ENCODE results near the gene TMEM176B.
A peak's percentile ranks its signal among the peaks of the same experiment; 100 is the strongest.

TMEM176B gene

GRCh38 chr7:150766334-150766709 lies 33.8 kb downstream of the TMEM176B start:
- TF ChIP-seq, protein P1, sequence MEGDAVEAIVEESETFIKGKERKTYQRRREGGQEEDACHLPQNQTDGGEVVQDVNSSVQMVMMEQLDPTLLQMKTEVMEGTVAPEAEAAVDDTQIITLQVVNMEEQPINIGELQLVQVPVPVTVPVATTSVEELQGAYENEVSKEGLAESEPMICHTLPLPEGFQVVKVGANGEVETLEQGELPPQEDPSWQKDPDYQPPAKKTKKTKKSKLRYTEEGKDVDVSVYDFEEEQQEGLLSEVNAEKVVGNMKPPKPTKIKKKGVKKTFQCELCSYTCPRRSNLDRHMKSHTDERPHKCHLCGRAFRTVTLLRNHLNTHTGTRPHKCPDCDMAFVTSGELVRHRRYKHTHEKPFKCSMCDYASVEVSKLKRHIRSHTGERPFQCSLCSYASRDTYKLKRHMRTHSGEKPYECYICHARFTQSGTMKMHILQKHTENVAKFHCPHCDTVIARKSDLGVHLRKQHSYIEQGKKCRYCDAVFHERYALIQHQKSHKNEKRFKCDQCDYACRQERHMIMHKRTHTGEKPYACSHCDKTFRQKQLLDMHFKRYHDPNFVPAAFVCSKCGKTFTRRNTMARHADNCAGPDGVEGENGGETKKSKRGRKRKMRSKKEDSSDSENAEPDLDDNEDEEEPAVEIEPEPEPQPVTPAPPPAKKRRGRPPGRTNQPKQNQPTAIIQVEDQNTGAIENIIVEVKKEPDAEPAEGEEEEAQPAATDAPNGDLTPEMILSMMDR (conservative IDR thresholded peaks at IDR 0.05; ENCODE audit: control insufficient read depth, insufficient read depth, low read depth, low read length), result no peak
- no peak overlapping the region for H3K4me3 ChIP-seq (ENCODE audit: control insufficient read depth, low read depth, low read length)
- no peak for DNase-seq (ENCODE audit: low read depth)

- TF ChIP-seq, protein P1 (conservative IDR thresholded peaks at IDR 0.05; ENCODE audit: control insufficient read depth, insufficient read depth, low read depth, low read length), result no peak
- no peak for DNase-seq (ENCODE audit: low read depth)
- no peak overlapping the region for H3K4me3 ChIP-seq (ENCODE audit: control insufficient read depth, low read depth, low read length)
These were observed 40.7 kb downstream of the TMEM176B start for GRCh38 chr7:150759479-150759878.

- DNase-seq (ENCODE audit: low read depth), result peak; percentile 21
- TF ChIP-seq, protein P1 (conservative IDR thresholded peaks at IDR 0.05; ENCODE audit: control insufficient read depth, insufficient read depth, low read depth, low read length), result peak; percentile 31
- no peak overlapping the region for H3K4me3 ChIP-seq (ENCODE audit: control insufficient read depth, low read depth, low read length)
These were observed 43.3 kb downstream of the TMEM176B start for GRCh38 chr7:150756858-150757257.

DNA sequence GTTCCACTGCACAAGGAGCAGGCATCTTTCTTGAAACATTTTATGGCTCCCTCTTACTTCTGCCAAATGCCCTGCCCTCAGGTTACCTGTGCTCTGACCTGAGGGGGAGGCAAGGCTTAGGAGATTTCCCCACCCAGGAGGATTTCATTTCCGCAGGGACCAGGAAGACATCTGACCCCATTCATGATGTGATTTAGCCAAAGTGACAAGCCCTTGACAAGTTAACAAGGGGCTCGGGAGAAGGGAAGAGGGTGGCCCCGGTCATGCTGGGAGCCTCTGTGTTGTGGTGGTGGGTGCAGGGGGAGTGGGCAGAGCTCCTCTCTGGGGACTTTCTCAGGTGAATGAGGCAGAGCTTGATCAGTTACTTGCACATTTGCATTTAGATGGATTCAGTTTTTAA lies 44.0 kb downstream of the TMEM176B start:
- no peak for DNase-seq (ENCODE audit: low read depth)

DNA sequence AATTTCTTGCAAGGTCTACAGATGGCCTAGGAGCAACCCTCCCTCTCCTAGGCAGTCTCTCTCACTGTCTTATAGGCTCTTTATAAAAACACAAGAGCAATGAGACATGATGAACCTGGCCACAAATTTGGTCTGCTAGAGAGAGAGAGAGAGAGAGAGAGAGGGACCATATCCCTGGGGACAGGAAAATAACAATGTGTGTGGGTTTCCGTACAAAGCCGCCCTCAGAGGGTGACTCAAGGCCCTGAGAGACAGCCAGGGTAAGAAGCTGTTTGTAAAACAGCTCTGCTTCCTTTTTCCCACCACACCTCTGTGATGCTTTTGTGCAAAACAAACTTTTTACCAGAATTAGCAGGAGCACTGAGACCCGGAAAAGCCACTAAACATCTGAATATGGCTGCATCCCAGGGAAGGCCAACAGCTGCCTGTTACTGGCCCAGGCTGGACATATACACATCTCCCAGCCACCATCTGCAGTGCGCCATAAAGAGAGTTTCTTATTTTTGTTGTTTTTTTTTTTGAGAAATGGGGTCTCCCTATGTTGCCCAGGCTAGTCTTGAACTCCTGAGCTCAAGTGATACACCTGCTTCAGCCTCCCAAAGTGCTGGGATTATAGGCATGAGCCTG lies 44.6 kb downstream of the TMEM176B start:
- DNase-seq (ENCODE audit: low read depth), result peak; percentile 59
- TF ChIP-seq, protein P1 (conservative IDR thresholded peaks at IDR 0.05; ENCODE audit: control insufficient read depth, insufficient read depth, low read depth, low read length), result no peak
- no peak overlapping the region for H3K4me3 ChIP-seq (ENCODE audit: control insufficient read depth, low read depth, low read length)

More for the DNA sequence above, 44.0 kb downstream of the TMEM176B start:
- no peak overlapping the region for H3K4me3 ChIP-seq (ENCODE audit: control insufficient read depth, low read depth, low read length)
- TF ChIP-seq, protein P1 (conservative IDR thresholded peaks at IDR 0.05; ENCODE audit: control insufficient read depth, insufficient read depth, low read depth, low read length), result no peak

- DNase-seq (ENCODE audit: low read depth), result no peak
- TF ChIP-seq, protein P1 (conservative IDR thresholded peaks at IDR 0.05; ENCODE audit: control insufficient read depth, insufficient read depth, low read depth, low read length), result no peak
- no peak overlapping the region for H3K4me3 ChIP-seq (ENCODE audit: control insufficient read depth, low read depth, low read length)
These were observed 45.2 kb downstream of the TMEM176B start for GRCh38 chr7:150754951-150755350.

Data from fibroblast of mammary gland (primary cell).